Measurements from ENCODE around the gene SLC9A3.

DNA sequence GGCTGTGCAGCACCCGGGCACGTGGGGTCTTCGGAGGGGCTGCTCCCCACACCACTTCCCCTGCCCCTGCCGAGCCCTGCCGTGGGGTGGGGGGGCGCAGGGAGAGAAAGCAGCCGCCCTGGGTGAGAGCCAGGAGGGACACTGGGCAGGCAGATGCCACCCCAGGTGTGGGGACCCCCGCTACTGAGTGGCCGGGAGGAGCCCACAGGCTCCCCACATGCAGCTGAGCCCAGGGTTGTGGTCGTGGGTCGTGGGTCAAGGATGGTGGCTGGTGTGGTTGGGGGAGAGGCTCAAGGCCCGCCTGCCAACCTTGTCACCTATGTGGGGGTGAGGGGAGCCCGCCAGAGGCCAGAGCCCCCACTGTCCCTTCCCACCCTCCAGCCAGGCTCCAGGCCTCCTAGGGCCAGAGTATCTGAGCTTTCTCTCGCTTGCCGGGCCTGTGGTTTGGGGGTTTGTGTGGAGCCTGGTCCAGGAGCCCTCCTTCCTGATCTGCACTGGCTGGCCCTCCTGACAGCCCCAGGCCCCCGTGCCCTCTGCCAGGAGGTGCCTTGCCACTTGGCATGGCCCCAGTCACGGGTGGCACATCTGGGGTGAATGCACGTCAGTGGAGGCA is 45.8 kb downstream of the SLC9A3 start:
- TF ChIP-seq, protein P1, sequence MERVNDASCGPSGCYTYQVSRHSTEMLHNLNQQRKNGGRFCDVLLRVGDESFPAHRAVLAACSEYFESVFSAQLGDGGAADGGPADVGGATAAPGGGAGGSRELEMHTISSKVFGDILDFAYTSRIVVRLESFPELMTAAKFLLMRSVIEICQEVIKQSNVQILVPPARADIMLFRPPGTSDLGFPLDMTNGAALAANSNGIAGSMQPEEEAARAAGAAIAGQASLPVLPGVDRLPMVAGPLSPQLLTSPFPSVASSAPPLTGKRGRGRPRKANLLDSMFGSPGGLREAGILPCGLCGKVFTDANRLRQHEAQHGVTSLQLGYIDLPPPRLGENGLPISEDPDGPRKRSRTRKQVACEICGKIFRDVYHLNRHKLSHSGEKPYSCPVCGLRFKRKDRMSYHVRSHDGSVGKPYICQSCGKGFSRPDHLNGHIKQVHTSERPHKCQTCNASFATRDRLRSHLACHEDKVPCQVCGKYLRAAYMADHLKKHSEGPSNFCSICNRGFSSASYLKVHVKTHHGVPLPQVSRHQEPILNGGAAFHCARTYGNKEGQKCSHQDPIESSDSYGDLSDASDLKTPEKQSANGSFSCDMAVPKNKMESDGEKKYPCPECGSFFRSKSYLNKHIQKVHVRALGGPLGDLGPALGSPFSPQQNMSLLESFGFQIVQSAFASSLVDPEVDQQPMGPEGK (CRISPR knock-in tag; IDR thresholded peaks at IDR 0.05; ENCODE audit: borderline replicate concordance): no peak
- no peak for TF ChIP-seq ZNF8 (CRISPR knock-in tag; IDR thresholded peaks at IDR 0.05)
- no peak for TF ChIP-seq SNAI2 (CRISPR knock-in tag; IDR thresholded peaks at IDR 0.05)
- TF ChIP-seq ARNTL (CRISPR knock-in tag; IDR thresholded peaks at IDR 0.05; ENCODE audit: borderline replicate concordance, low read depth): no peak
- no peak for TF ChIP-seq TCF4 (CRISPR knock-in tag; IDR thresholded peaks at IDR 0.05; ENCODE audit: borderline replicate concordance)

Data from SK-N-SH treated with all-trans-retinoic acid at 6 μM for 48 hours (cell line).